GM20431 (cell line): Measurements from ENCODE around the gene PRPF31.

Source experiments
- in situ Hi-C: fragments of 300-500 bp; cut with MseI, MboI; formaldehyde crosslinking; loops from one replicate; pipeline ENCODE4 v1.15.0; 2020; ENCODE audit warnings: low sequenced_read_pairs; ENCODE audit not compliant: unreplicated experiment

The PRPF31 gene

GRCh38 chr19:54138489-54139256 is 23.1 kb downstream of the PRPF31 start:
- in situ Hi-C loops = no loop called here

DNA sequence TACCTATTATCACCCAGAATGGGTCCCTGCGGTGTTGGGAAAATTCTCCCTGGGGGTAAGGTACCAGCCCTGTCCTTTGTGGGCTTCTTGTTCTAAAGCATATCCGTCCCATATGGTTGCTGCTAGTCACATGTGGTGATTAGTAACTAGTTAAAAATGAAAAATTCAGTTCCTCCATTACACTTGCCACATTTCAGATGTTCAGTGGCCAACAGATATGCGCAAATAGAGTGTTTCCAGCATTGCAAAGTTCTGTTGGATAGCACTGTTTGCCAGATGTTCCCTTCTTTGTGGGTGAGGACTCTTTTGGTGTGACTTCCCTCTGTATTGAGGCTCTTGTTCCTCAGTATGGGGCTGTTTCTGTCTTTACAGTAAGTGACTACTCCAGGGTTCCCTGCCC is 25.8 kb downstream of the PRPF31 start:
- in situ Hi-C loops = no loop called here

DNA sequence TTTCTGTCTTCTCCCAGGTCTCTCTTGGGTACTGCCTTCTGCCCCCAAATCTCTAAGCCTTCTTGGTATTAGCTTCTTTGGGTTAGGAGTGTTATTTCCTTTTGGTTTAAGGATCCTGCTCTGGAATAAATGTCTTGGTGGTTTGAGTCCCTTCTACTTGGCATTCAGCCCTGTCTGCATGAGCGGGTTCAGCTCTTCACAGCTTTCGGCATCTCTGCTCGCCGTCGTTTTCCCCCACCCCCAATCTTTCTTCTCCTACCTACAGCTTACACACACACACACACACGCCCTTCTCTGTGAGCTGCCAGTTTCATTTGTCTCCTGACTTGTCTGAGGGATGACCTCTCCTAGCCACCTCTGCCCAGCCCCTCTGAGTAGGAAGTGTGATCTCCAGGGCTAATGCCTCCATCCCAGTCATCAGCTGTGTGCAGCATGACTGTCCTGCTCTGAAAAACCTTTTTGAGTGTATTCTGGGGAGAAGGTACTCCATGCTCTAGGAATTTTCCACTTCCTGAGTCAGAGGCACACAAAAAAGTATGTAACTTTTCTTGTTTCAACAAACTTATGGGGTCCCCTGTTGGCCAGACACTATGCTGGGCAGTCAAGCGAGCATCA is 26.7 kb downstream of the PRPF31 start:
- in situ Hi-C loops = no loop called here

GRCh38 chr19:54145541-54146158 is 30.1 kb downstream of the PRPF31 start:
- in situ Hi-C loops = no loop called here

DNA sequence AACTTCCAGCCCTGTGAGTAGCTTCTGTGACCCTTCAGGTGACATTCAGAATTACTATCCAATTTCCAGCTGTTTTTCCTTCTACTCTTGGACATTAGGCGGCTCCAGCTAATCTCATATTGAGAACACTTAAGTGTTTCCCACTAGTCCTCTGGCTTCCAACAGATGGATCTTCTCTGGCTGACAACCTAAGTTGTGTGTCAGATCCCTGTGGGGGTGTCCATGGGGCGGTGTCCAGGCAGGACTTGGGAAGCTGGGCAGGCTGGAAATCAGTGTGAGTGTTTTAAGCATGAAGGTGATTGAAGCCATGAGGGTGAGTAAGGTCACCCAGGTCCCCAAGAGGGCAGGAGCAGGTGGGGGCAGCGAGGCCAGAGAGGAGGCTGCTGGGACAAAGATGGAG is 32.1 kb downstream of the PRPF31 start:
- in situ Hi-C loops = no loop called here

DNA sequence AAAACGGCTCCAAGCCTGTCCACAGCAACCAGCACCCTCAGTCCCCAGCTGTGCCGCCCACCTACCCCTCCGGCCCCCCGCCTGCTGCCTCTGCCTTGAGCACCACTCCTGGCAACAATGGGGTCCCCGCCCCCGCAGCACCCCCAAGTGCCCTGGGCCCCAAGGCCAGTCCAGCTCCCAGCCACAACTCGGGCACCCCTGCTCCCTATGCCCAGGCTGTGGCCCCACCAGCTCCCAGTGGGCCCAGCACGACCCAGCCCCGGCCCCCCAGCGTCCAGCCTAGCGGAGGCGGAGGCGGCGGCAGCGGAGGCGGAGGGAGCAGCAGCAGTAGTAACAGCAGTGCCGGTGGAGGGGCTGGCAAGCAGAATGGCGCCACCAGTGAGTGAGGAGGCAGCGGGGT is 32.6 kb downstream of the PRPF31 start:
- in situ Hi-C loops = no loop called here

GRCh38 chr19:54149021-54149812 is 33.7 kb downstream of the PRPF31 start:
- in situ Hi-C loops = no loop called here

DNA sequence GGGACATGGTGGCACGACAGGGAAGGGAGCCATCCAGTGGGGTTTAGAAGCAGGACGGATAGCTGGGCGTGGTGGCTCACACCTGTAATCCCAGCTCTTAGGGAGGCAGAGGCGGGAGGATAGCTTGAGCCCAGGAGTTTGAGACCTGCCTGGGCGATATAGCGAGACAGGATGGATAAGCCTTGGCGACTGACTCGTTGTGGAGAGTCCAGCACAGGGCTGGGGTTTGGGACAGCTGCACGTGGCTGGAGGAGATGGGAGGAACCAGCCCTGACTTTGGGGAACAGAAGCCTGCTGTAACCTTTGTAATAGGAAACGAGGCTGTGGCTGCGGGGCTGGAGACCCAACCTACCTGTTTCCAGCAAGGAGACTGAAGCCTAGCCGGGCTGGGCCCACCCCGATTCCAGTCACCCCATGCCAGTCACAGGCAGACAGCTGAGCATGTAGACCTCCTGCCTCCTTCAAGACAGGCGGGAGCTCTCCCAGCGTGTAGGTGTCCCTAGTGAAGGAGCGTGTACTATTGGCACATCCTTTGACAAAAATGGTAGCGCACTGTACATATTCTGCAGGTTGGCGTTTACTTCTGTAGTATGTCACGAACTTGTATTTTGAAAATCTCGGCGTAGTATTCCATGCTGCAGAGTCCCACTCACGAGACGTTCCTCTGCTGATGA is 35.9 kb downstream of the PRPF31 start:
- in situ Hi-C loops = no loop called here

DNA sequence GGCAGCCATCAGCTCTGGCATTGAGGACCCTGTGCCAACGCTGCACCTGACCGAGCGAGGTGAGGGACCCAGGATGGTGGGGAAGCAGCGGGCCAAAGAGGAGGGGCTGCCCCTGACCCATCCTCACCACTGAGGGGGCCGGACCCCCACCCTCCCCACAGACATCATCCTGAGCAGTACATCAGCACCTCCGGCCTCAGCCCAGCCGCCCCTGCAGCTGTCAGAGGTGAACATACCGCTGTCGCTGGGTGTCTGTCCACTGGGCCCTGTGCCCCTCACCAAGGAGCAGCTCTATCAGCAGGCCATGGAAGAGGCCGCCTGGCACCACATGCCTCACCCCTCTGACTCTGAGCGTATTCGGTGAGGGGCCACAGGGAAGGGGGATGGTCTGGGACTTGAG is 36.7 kb downstream of the PRPF31 start:
- in situ Hi-C loops = no loop called here

DNA sequence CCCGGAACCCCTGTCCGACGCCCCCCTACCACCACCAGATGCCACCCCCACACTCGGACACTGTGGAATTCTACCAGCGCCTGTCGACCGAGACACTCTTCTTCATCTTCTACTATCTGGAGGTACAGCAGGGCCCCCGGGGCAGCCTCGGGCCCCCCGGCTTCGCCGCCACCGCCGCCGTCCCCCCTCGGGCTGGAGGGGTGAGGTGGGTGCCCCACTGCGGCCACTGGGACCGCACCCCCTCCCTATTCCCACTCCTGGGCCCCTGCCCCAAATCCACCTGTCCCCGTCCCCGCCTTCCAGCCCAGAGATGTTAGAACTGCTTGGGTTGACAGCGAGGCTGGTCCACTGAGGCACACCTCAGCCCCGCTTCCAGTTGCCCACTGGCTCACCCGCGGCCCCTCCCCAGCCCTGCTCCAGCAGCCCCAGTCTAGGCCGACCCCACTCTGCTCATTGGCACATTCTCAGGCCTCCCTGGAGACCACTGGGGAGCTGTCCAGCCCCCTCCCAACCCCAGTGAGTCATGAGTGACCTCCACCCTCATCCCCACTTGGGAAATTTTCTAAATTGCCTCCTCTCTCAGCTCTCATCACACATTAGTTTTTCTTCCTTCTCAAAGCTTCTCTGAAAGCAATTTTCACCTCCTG is 37.4 kb downstream of the PRPF31 start:
- in situ Hi-C loops = no loop called here

DNA sequence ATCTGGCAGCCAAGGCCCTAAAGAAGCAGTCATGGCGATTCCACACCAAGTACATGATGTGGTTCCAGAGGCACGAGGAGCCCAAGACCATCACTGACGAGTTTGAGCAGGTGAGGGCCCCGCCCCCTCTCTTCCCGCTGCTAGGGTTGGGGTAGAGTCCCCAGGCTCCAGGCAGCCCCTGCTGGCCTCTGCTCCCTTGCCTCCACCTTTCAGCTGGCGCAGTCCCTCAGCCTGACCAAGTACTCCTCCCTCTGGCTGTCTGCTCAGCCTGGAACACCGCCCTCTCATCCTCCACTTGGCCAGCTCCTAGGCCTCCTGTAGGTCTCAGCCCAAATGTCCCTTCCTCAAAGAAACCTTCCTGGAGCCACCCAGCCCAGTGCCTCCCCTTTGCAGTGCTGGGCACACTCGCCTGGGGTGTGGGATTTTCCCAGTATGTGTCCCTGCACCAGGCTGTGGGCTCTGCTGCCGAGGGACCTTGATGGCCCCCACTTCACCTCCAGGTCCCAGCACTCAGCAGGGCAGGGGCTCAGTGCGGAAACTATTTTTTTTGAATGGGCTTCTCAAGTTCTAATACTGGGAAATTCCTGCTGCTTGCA is 38.3 kb downstream of the PRPF31 start:
- in situ Hi-C loops = no loop called here

- in situ Hi-C loops = no loop called here
Observed at GRCh38 chr19:54154603-54155345, 39.2 kb downstream of the PRPF31 start.

GRCh38 chr19:54155694-54156093 is 40.1 kb downstream of the PRPF31 start:
- in situ Hi-C loops = no loop called here

GRCh38 chr19:54156490-54156889 is 40.9 kb downstream of the PRPF31 start:
- in situ Hi-C loops = no loop called here

DNA sequence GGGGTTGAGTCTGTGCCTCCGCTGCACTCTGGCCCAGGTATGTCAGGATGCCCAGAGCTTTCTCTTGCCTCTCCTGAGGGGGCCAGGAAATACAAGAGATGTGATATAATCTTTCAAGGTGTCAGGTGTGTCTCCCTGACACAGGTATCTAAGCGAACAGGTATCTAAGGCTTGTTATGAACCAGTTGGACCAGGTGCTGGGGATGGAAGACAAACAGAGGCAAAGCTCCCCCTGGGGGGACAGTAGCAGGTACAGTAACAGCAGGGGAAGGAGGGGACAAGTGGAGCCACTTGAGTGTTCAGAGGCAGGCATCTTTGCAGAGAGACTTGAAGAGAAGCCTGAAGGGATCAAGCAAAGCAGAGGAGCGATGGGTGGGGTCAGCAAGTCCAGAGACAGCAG is 41.4 kb downstream of the PRPF31 start:
- in situ Hi-C loops = no loop called here

- in situ Hi-C loops = no loop called here
Observed at GRCh38 chr19:54158812-54159351, 43.3 kb downstream of the PRPF31 start.

GRCh38 chr19:54159352-54160181 is 44.0 kb downstream of the PRPF31 start, which contains the start of gene LENG1:
LENG1 (minus strand) TSS chr19:54159721; CDS start chr19:54159695, 26 bp downstream.
- in situ Hi-C loops = no loop called here
